ENCODE results near the gene ECI2. TPM values are rescaled to one million over a fixed set of nuclear protein-coding genes. Genes with fewer than 3 reads are reported as not detected.
"Not testable (repeated sequence)": the region's sequence is repeated elsewhere in the genome, so short reads cannot be mapped to it uniquely, and the experiment has no call there.

Gene ECI2
- total and polyA plus RNA-seq, 4 experiments from 2014 or later = 53.9 to 68.6 (median 62.9) TPM

DNA sequence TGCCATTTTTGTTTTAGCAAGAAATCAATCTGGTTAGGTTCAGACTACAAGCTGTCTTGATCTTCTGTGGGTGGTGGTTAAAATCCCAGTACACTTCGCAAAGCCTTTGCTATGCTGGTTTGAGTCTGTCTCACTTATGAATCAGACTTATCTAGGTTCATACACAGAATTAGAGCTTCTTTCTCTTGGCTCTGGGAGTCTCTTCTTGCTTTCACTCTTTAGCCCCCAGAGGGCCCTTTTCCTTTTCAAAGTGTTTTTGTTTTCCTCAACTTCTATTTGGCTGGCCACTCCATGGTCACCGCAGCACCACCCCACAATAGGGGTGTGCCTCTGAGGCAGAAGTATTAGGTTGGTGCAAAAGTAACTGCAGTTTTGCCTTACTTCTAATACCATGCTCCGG is 21.3 kb downstream of the ECI2 start:
- CTCF ChIA-PET (ENCODE audit: partially characterized antibody) = interaction anchor here (1.2 to 1.4 kb wide), 2 partner anchors 59 to 90 kb away, joined by 3 read pairs; no protein-coding TSS in a partner anchor
- Mint-ChIP-seq H3K36me3 (peaks cover 43 to 54% of the 10 kb centered on the region in 2 donors), H3K4me3 (no peak overlapping the region), H3K27ac (no peak overlapping the region), H3K9me3 (peaks cover 0 to 47% (median 28%) of the 10 kb centered on the region in 8 donors), H3K4me1 (no peaks in the 10 kb centered on the region), H3K27me3 (peaks cover 0 to 1% of the 10 kb centered on the region in 2 donors)
- Histone ChIP-seq H3K27me3 (ENCODE audit: insufficient read depth, low read length) (no peaks in the 10 kb centered on the region), H3K27ac (ENCODE audit: low read depth, low read length) (no peak overlapping the region), H3K36me3 (ENCODE audit: insufficient read depth, low read length) (peaks cover 31% of the 10 kb centered on the region), H3K9me3 (ENCODE audit: control insufficient read depth in 1 of 2, low read length in 2 of 2) (peaks cover 0 to 4% of the 10 kb centered on the region in 2 donors), H3K4me1 (ENCODE audit: insufficient read depth, low read length) (no peaks in the 10 kb centered on the region), H3K4me3 (ENCODE audit: low read length in 2 of 2) (no peak overlapping the region)
- no peak for DNase-seq
- intact Hi-C loops (cut with micrococcal nuclease) = no loop called here
- POLR2A ChIA-PET (ENCODE audit: partially characterized antibody) = no interaction called here

DNA sequence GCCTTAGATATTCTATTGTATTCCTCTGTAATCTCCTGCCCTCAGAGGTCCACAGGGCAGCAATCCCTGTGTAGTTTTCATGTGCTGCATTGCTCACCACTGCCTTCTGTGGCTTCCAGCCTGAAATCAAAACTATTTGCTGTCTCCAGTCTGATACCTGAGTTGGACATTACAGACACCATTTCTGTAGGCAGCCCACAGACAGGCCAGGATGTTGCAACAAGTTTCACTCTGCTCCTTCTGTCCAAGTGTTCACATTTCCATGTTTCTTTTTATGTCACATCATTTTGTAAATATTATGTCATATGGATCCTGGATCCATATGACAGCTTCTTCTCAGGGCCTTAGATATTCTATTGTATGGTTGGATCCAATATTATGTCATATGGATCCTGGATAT is 21.7 kb downstream of the ECI2 start:
- intact Hi-C loops (cut with micrococcal nuclease) = no loop called here
- POLR2A ChIA-PET (ENCODE audit: partially characterized antibody) = no interaction called here
- Histone ChIP-seq H3K9me3 (ENCODE audit: control insufficient read depth in 1 of 2, low read length in 2 of 2) (peaks cover 0 to 4% of the 10 kb centered on the region in 2 donors), H3K27ac (ENCODE audit: low read depth, low read length) (no peak overlapping the region), H3K4me3 (ENCODE audit: low read length in 2 of 2) (no peak overlapping the region), H3K27me3 (ENCODE audit: insufficient read depth, low read length) (no peaks in the 10 kb centered on the region), H3K36me3 (ENCODE audit: insufficient read depth, low read length) (peaks cover 26% of the 10 kb centered on the region), H3K4me1 (ENCODE audit: insufficient read depth, low read length) (no peaks in the 10 kb centered on the region)
- Mint-ChIP-seq H3K36me3 (peaks cover 40 to 49% of the 10 kb centered on the region in 2 donors), H3K4me3 (no peak overlapping the region), H3K9me3 (peaks cover 0 to 47% (median 28%) of the 10 kb centered on the region in 8 donors), H3K27me3 (peaks cover 0 to 1% of the 10 kb centered on the region in 2 donors), H3K27ac (no peak overlapping the region), H3K4me1 (no peaks in the 10 kb centered on the region)
- CTCF ChIA-PET (ENCODE audit: partially characterized antibody) = interaction anchor here (1.2 to 1.4 kb wide), 2 partner anchors 58 to 90 kb away, joined by 3 read pairs; no protein-coding TSS in a partner anchor
- no peak for DNase-seq

DNA sequence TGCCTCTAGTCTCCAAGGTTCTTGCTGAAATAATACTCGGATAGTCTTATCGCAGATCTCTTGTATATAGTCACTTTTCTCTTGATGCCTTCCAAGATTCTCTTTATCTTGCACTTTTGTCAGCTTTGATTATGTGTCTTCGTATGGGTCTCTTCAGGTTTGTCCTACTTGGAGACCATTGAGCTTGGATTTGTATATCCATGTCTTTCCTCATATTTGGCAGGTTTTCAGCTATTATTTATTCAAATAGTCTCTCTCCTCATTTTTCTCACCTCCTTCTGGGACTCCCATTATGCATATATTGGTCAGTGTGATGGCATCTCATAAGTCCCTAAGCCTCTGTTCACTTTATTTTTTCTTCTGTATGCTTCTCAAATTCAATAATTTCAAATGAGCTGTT is 23.0 kb downstream of the ECI2 start:
- peaks cover 0 to 47% (median 28%) of the 10 kb centered on the region in 8 donors for H3K9me3 Mint-ChIP-seq
- H3K27me3 Mint-ChIP-seq = peaks cover 0 to 1% of the 10 kb centered on the region in 2 donors
- peaks cover 18% of the 10 kb centered on the region for H3K36me3 ChIP-seq (ENCODE audit: insufficient read depth, low read length)
- ChIA-PET CTCF (ENCODE audit: partially characterized antibody) (interaction anchor here (1.2 kb wide), 1 partner anchor 43 kb away, joined by 5 read pairs; no protein-coding TSS in a partner anchor), POLR2A (ENCODE audit: partially characterized antibody) (no interaction called here)
- peaks cover 0 to 4% of the 10 kb centered on the region in 2 donors for H3K9me3 ChIP-seq (ENCODE audit: control insufficient read depth in 1 of 2, low read length in 2 of 2)
- no peak overlapping the region for H3K4me3 ChIP-seq (ENCODE audit: low read length in 2 of 2)
- no peaks in the 10 kb centered on the region for H3K4me1 Mint-ChIP-seq
- H3K27ac Mint-ChIP-seq = no peak overlapping the region
- H3K27me3 ChIP-seq (ENCODE audit: insufficient read depth, low read length) = no peaks in the 10 kb centered on the region
- H3K27ac ChIP-seq (ENCODE audit: low read depth, low read length) = no peak overlapping the region
- no peaks in the 10 kb centered on the region for H3K4me1 ChIP-seq (ENCODE audit: insufficient read depth, low read length)
- no peak for DNase-seq
- H3K36me3 Mint-ChIP-seq = peaks cover 27 to 36% of the 10 kb centered on the region in 2 donors
- no peak overlapping the region for H3K4me3 Mint-ChIP-seq
- intact Hi-C loops (cut with micrococcal nuclease) = no loop called here

DNA sequence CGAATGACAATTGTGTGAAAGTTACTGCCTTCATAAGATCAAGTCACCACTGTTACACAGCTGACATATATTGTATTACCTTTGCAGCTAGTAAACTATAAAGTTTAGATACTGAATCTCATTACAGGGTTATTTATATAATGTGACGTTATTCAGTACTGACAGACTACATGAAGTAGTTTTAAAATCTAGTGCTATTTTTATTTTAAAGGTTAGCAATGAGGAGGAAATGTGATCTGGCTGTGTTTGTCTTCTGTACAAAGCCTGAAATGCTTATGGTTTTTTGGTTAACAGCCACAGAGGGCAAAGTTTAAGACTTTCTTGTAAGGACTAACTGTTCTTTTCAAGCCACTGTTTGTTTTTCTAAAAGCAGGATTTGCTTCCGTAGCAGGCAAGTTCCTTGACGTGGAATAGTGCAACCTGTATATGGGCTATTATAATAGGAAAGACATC is 26.0 kb downstream of the ECI2 start:
- H3K9me3 Mint-ChIP-seq = peaks cover 0 to 28% (median 19%) of the 10 kb centered on the region in 8 donors
- H3K9me3 ChIP-seq (ENCODE audit: control insufficient read depth in 1 of 2, low read length in 2 of 2); H3K36me3 ChIP-seq (ENCODE audit: insufficient read depth, low read length); H3K4me1 Mint-ChIP-seq; H3K4me3 Mint-ChIP-seq; H3K27me3 Mint-ChIP-seq; H3K27me3 ChIP-seq (ENCODE audit: insufficient read depth, low read length); H3K27ac Mint-ChIP-seq; H3K36me3 Mint-ChIP-seq; H3K4me1 ChIP-seq (ENCODE audit: insufficient read depth, low read length); H3K4me3 ChIP-seq (ENCODE audit: low read length in 2 of 2); intact Hi-C loops (cut with micrococcal nuclease); DNase-seq; CTCF ChIA-PET (ENCODE audit: partially characterized antibody); POLR2A ChIA-PET (ENCODE audit: partially characterized antibody); H3K27ac ChIP-seq (ENCODE audit: low read depth, low read length): not testable (repeated sequence)

DNA sequence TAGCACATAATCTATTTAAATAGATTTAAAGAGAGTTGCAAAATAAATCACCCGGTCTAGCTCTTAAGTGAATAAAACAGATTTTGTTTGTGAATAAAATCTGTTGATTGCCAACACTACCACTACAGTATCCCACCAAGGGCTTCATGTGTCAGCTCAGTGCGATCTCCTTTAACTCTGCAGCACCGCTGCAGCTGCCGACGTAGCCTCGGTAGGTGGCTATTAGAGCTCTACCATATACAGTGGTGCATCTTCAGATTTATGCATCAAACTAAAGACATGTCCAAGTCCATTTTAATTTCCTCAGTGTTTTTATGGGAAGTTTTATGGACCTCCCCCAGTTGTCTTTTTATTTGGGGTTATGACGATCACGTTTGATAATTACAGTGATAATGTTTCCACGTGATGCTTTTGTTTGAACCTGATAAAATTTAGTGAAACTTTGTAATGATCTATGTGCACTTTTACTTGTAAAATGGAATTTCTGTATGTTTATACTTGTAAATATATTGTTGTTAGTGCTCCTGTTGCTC is 26.7 kb downstream of the ECI2 start:
- no peak for DNase-seq
- peaks cover 2 to 3% of the 10 kb centered on the region in 2 donors for H3K36me3 Mint-ChIP-seq
- H3K4me3 Mint-ChIP-seq = no peak overlapping the region
- Histone ChIP-seq H3K27me3 (ENCODE audit: insufficient read depth, low read length) (no peaks in the 10 kb centered on the region), H3K27ac (ENCODE audit: low read depth, low read length) (no peak overlapping the region), H3K4me1 (ENCODE audit: insufficient read depth, low read length) (no peaks in the 10 kb centered on the region), H3K9me3 (ENCODE audit: control insufficient read depth in 1 of 2, low read length in 2 of 2) (peaks cover 0 to 4% of the 10 kb centered on the region in 2 donors), H3K36me3 (ENCODE audit: insufficient read depth, low read length) (no peaks in the 10 kb centered on the region), H3K4me3 (ENCODE audit: low read length in 2 of 2) (no peak overlapping the region)
- ChIA-PET POLR2A (ENCODE audit: partially characterized antibody) (no interaction called here), CTCF (ENCODE audit: partially characterized antibody) (no interaction called here)
- H3K9me3 Mint-ChIP-seq = peaks cover 0 to 22% (median 15%) of the 10 kb centered on the region in 8 donors
- H3K27ac Mint-ChIP-seq = no peak overlapping the region
- intact Hi-C loops (cut with micrococcal nuclease) = no loop called here
- no peaks in the 10 kb centered on the region for H3K4me1 Mint-ChIP-seq
- peaks cover 0 to 1% of the 10 kb centered on the region in 2 donors for H3K27me3 Mint-ChIP-seq

DNA sequence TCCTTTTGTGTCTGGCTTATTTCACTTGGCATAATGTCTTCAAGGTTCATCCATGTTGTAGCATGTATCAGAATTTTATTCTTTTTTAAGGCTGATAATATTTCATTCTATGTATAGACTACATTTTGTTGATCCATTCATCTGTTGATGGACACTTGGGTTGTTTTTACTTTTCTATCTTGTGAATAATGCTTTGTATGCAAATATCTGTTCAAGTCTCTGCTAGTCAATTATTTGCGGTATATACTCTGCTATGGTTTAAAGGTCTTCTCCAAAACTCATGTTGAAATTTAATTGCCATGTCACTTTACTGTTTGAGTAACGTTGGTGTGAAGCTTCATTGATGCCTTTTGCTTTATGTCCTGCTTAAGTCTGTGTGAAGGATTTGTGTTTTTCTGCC is 27.5 kb downstream of the ECI2 start:
- POLR2A ChIA-PET (ENCODE audit: partially characterized antibody) = no interaction called here
- no peaks in the 10 kb centered on the region for H3K36me3 Mint-ChIP-seq

DNA sequence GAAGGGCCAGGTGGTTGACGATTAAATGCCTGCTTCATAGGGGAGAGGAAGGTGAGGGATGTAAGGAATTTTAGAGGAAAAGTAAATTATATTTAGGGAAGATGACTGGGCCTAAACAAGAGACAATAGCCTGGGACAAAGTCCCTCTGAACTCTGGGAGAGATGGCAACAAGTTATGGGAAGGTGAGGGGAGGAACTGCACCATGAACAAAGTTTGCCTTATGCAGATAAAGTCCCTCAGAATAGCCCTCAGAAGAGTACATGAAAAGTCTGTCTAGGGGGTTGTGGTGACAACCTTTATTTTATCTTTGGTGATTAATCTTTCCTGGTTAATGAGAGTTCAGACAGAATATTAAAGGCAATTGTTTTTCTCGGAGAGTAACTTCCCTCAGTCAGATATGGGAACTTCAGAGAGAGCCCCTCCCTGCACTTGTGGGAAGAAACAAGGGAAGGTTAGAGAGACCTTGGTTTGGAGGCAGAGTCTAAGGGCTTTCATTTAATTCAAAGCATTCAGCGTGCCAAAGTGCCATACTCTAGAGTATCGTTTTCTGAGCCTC is 29.3 kb downstream of the ECI2 start:
- H3K27me3 ChIP-seq (ENCODE audit: insufficient read depth, low read length) = no peaks in the 10 kb centered on the region
- H3K27ac Mint-ChIP-seq = no peak overlapping the region
- H3K27ac ChIP-seq (ENCODE audit: low read depth, low read length) = no peak overlapping the region
- no peaks in the 10 kb centered on the region for H3K27me3 Mint-ChIP-seq
- CTCF ChIA-PET (ENCODE audit: partially characterized antibody) = no interaction called here
- H3K9me3 ChIP-seq (ENCODE audit: control insufficient read depth in 1 of 2, low read length in 2 of 2) = no peaks in the 10 kb centered on the region
- no peak for DNase-seq
- H3K4me1 Mint-ChIP-seq = no peaks in the 10 kb centered on the region
- no peaks in the 10 kb centered on the region for H3K36me3 Mint-ChIP-seq
- no peaks in the 10 kb centered on the region for H3K36me3 ChIP-seq (ENCODE audit: insufficient read depth, low read length)
- intact Hi-C loops (cut with micrococcal nuclease) = no loop called here
- H3K9me3 Mint-ChIP-seq = no peaks in the 10 kb centered on the region
- H3K4me1 ChIP-seq (ENCODE audit: insufficient read depth, low read length) = no peaks in the 10 kb centered on the region
- no peak overlapping the region for H3K4me3 Mint-ChIP-seq
- H3K4me3 ChIP-seq (ENCODE audit: low read length in 2 of 2) = no peak overlapping the region
- POLR2A ChIA-PET (ENCODE audit: partially characterized antibody) = no interaction called here

More for the DNA sequence above, 27.5 kb downstream of the ECI2 start:
- no peak overlapping the region for H3K4me3 Mint-ChIP-seq
- H3K27me3 Mint-ChIP-seq = peaks cover 0 to 1% of the 10 kb centered on the region in 2 donors
- no peak overlapping the region for H3K4me3 ChIP-seq (ENCODE audit: low read length in 2 of 2)
- H3K27ac Mint-ChIP-seq = no peak overlapping the region
- H3K4me1 Mint-ChIP-seq = no peaks in the 10 kb centered on the region
- intact Hi-C loops (cut with micrococcal nuclease) = no loop called here
- no peaks in the 10 kb centered on the region for H3K36me3 ChIP-seq (ENCODE audit: insufficient read depth, low read length)
- H3K4me1 ChIP-seq (ENCODE audit: insufficient read depth, low read length) = no peaks in the 10 kb centered on the region
- no peaks in the 10 kb centered on the region for H3K27me3 ChIP-seq (ENCODE audit: insufficient read depth, low read length)
- H3K9me3 Mint-ChIP-seq = peaks cover 0 to 15% (median 8%) of the 10 kb centered on the region in 8 donors
- no peak overlapping the region for H3K27ac ChIP-seq (ENCODE audit: low read depth, low read length)
- no peak for DNase-seq
- CTCF ChIA-PET (ENCODE audit: partially characterized antibody) = no interaction called here
- peaks cover 0 to 4% of the 10 kb centered on the region in 2 donors for H3K9me3 ChIP-seq (ENCODE audit: control insufficient read depth in 1 of 2, low read length in 2 of 2)
